Activated CD4-positive, alpha-beta memory T cell treated with anti-CD3 and anti-CD28 coated beads, Interleukin-2, amount 10 ng/mL, durations not matched to agents 7 days and 5 days (primary cell): ENCODE data around the gene RPS6KB2. TPM values are rescaled to one million over a fixed set of nuclear protein-coding genes. Genes with fewer than 3 reads are reported as not detected.

ENCODE experiments used
- CTCF ChIA-PET: fragments of 350-600 bp; sonication (Branson Sonifier 250); formaldehyde crosslinking; loops from one replicate; lab custom pipeline; 2021; ENCODE audit warnings: antibody characterized with exemption, inconsistent platforms; lab: Charles Lee
- POLR2A ChIA-PET: fragments of 350-600 bp; sonication (Branson Sonifier 250); formaldehyde crosslinking; loops from one replicate; lab custom pipeline; 2021; ENCODE audit warnings: antibody characterized with exemption; lab: Charles Lee
- DNase-seq: peaks from one replicate; pipeline ENCODE4 v3.0.0-alpha.2; 2020
- H3K27ac Mint-ChIP-seq: one replicate; pipeline ENCODE4 v1.8.0; 2021; ENCODE audit warnings: mild to moderate bottlenecking, mixed read lengths
- H3K27me3 Mint-ChIP-seq: one replicate; pipeline ENCODE4 v1.8.0; 2021; ENCODE audit warnings: mixed read lengths
- H3K36me3 Mint-ChIP-seq: one replicate; pipeline ENCODE4 v1.8.0; 2021; ENCODE audit warnings: low read depth, mixed read lengths
- H3K4me1 Mint-ChIP-seq: one replicate; pipeline ENCODE4 v1.8.0; 2021; ENCODE audit warnings: mixed read lengths
- H3K4me3 Mint-ChIP-seq: one replicate; pipeline ENCODE4 v1.8.0; 2021; ENCODE audit warnings: mild to moderate bottlenecking, mixed read lengths
- H3K9me3 Mint-ChIP-seq: one replicate; pipeline ENCODE4 v1.8.0; 2021; ENCODE audit warnings: mixed read lengths
- total RNA-seq, 2 experiments: library from RNA; stranded (reverse); gene quantifications; one replicate each; pipeline ENCODE4 v1.2.3, GENCODE V29; 2021

The RPS6KB2 gene
- total RNA-seq, 2 experiments from 2014 or later = 56.9 to 57.1 TPM

DNA sequence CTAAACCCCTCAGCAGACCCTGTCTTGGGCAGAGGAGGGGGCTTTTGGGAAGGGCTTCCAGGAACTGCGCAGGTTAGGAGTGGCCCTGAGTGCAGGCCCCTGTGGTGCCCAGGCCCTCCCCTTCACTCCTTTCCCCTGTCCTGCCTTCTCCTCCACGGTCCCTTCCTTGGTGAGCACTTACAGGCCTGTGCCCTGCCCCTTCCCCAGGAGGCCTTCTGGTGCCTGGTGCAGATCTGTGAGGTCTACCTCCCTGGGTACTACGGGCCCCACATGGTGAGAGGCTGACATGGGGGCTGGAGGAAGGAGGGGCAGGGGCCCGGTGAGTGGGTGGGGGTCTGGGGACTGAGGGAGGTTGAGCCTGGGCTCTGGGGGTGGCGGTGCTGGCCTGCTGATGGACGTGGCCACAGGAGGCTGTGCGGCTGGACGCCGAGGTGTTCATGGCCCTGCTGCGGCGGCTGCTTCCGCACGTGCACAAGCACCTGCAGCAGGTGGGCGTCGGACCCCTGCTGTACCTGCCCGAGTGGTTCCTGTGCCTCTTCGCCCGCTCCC lies 21.8 kb upstream of the RPS6KB2 start:
- H3K4me1 Mint-ChIP-seq = peaks cover 78% of the 10 kb centered on the region
- no peaks in the 10 kb centered on the region for H3K9me3 Mint-ChIP-seq
- H3K27me3 Mint-ChIP-seq = no peaks in the 10 kb centered on the region
- H3K4me3 Mint-ChIP-seq = peak overlapping the region; percentile 85
- H3K36me3 Mint-ChIP-seq = peaks cover 69% of the 10 kb centered on the region
- no peak for DNase-seq
- ChIA-PET POLR2A (interaction anchor here (1.0 to 3.5 kb wide), 9 partner anchors 12 to 77 kb away, joined by 4 to 91 read pairs (median 15); partner anchors contain the start of genes AIP, POLD4, PTPRCAP and RAD9A), CTCF (interaction anchor here (0.7 to 3.2 kb wide), 2 partner anchors 26 to 32 kb away, joined by 3 to 19 read pairs; partner anchors contain the start of gene PTPRCAP)
- peak overlapping the region; percentile 99 for H3K27ac Mint-ChIP-seq

DNA sequence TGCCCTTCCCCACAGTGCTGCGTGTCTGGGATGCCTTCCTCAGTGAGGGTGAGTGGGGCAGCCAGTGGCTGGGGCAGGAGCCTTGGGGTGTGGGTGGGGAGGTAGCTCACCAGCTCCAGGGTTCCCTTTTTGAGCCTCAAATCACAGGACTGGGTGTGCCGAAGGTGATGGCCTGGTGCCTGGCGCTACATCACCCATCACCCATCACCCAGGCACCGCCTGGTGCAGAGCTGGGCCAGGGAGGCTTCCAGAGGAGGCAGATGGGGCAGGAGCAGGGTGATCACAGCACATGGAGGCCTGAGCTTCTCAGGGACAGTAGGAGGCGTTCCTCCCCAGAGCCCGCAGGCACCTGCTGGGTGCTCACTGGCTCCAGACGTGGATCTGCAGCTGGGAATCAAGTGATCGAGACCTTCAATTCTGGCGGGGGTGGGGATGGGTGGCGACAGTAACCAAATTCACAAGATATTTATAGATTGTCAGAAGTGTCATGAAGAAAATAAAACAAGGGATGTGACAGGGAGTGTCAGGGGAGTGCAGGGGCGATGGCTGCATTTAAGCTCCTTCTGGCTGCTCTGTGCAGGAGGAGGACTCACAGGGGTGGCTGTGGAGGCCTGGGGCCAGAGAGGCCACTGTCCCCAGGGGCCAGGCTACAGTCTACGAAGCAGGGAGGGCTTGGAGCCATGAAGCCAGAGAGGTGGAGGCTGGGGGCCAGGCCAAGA lies 21.2 kb upstream of the RPS6KB2 start:
- Mint-ChIP-seq H3K9me3 (no peaks in the 10 kb centered on the region), H3K27me3 (no peaks in the 10 kb centered on the region), H3K36me3 (peaks cover 69% of the 10 kb centered on the region), H3K4me1 (peaks cover 81% of the 10 kb centered on the region), H3K4me3 (peak overlapping the region; percentile 85), H3K27ac (peak overlapping the region; percentile 99)
- ChIA-PET CTCF (interaction anchor here (0.7 to 3.2 kb wide), 4 partner anchors 19 to 31 kb away, joined by 3 to 19 read pairs (median 4); partner anchors contain the start of gene PTPRCAP), POLR2A (interaction anchor here (1.0 to 3.5 kb wide), 11 partner anchors 9 to 79 kb away, joined by 4 to 91 read pairs (median 9); partner anchors contain the start of genes AIP, POLD4, PTPRCAP and RAD9A)
- no peak for DNase-seq

DNA sequence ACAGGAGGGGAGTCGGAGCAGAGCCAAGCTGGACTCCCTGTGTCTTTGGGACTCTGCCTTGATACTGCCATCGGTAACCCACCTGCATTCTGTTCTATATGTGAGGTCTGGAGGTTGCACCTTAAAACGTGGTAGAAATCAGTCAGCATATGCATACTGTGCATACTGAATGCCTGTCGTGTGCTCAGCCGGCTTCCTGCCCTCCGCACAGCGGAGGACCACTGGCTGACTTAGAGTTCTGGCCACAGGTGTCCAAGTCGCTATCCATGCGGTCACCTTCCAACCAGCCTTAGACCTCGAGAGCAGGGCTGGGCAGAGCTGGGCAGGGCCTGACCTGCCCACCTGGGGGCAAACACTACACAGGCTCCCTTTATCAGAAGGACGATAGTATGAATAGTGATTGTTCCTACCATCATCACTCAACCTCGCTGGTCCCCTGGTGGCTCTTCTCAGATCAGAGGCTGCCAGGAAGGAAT lies 20.6 kb upstream of the RPS6KB2 start:
- Mint-ChIP-seq H3K27ac (peak overlapping the region; percentile 99), H3K27me3 (no peaks in the 10 kb centered on the region), H3K4me1 (peaks cover 81% of the 10 kb centered on the region), H3K9me3 (no peaks in the 10 kb centered on the region), H3K4me3 (peak overlapping the region; percentile 85), H3K36me3 (peaks cover 69% of the 10 kb centered on the region)
- no peak for DNase-seq
- POLR2A ChIA-PET = interaction anchor here (0.9 to 3.5 kb wide), 18 partner anchors 10 to 78 kb away, joined by 3 to 91 read pairs (median 8); partner anchors contain the start of genes AIP, CLCF1, CORO1B and POLD4
- CTCF ChIA-PET = interaction anchor here (0.8 to 3.2 kb wide), 5 partner anchors 18 to 60 kb away, joined by 3 to 19 read pairs (median 7); partner anchors contain the start of genes PTPRCAP and RPS6KB2

DNA sequence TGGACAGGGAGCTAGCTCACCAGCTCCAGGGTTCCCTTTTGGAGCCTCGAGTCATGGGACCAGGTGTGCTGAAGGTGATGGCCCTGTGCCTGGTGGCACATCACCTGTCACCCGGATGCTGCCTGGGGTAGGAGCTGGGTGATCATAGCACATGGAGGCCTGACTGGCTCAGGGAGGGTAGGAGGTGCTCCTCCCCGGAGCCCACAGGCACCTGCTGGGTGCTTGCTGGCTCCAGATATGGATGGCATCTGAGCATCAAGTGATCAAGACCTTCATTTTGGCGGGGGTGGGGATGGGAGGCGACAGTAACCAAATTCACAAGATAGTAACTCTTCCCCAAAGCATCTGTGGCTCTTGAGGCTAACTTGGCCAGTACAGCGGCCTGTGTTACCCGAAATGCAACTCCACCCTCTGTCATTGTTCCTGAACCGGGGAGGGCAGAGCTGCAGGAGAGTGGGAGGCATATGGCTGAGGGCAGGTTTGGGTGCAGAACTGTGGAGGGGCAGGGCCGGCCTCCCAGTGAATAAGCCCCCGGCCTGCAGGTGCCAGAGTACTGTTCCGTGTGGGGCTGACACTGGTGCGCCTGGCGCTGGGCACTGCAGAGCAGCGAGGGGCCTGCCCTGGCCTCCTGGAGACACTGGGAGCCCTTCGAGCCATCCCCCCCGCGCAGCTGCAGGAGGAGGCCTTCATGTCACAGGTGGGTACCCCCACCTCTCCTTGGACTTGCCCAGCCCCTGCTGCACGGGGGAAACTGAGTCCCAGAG lies 19.7 kb upstream of the RPS6KB2 start:
- peaks cover 4% of the 10 kb centered on the region for H3K27me3 Mint-ChIP-seq
- H3K4me3 Mint-ChIP-seq = peak overlapping the region; percentile 85
- no peaks in the 10 kb centered on the region for H3K9me3 Mint-ChIP-seq
- CTCF ChIA-PET = interaction anchor here (1.4 to 3.2 kb wide), 5 partner anchors 17 to 59 kb away, joined by 4 to 19 read pairs (median 7); partner anchors contain the start of genes PTPRCAP and RPS6KB2
- H3K36me3 Mint-ChIP-seq = peaks cover 67% of the 10 kb centered on the region
- peak overlapping the region; percentile 99 for H3K27ac Mint-ChIP-seq
- peak; percentile 54 for DNase-seq
- POLR2A ChIA-PET = interaction anchor here (0.6 to 3.5 kb wide), 23 partner anchors 8 to 155 kb away, joined by 3 to 91 read pairs (median 6); partner anchors contain the start of genes AIP, ANKRD13D, CLCF1 and CORO1B
- H3K4me1 Mint-ChIP-seq = peaks cover 78% of the 10 kb centered on the region

DNA sequence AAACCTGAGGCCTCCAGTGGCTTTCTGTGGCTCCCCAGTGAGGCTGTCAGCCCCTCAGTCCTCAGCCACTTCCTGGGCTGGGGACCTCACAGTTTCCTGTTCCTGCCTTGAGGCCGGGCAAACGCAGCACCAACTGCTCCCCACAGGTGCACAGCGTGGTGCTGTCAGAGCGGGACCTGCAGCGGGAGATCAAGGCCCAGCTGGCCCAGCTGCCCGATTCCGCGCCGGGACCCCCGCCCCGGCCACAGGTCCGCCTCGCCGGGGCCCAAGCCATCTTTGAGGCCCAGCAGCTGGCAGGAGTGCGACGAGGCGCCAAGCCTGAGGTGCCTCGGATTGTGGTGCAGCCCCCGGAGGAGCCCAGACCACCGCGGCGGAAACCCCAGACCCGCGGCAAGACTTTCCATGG lies 19.0 kb upstream of the RPS6KB2 start:
- Mint-ChIP-seq H3K36me3 (peaks cover 64% of the 10 kb centered on the region), H3K9me3 (no peaks in the 10 kb centered on the region), H3K27ac (peak overlapping the region; percentile 99), H3K4me3 (peak overlapping the region; percentile 85), H3K27me3 (peaks cover 4% of the 10 kb centered on the region), H3K4me1 (peaks cover 77% of the 10 kb centered on the region)
- ChIA-PET CTCF (interaction anchor here (0.6 to 3.2 kb wide), 5 partner anchors 10 to 59 kb away, joined by 3 to 19 read pairs (median 7); partner anchors contain the start of genes PTPRCAP and RPS6KB2), POLR2A (interaction anchor here (0.6 to 3.5 kb wide), 20 partner anchors 9 to 156 kb away, joined by 3 to 91 read pairs (median 8); partner anchors contain the start of genes AIP, ANKRD13D, PITPNM1 and POLD4)
- DNase-seq = peak; percentile 90

DNA sequence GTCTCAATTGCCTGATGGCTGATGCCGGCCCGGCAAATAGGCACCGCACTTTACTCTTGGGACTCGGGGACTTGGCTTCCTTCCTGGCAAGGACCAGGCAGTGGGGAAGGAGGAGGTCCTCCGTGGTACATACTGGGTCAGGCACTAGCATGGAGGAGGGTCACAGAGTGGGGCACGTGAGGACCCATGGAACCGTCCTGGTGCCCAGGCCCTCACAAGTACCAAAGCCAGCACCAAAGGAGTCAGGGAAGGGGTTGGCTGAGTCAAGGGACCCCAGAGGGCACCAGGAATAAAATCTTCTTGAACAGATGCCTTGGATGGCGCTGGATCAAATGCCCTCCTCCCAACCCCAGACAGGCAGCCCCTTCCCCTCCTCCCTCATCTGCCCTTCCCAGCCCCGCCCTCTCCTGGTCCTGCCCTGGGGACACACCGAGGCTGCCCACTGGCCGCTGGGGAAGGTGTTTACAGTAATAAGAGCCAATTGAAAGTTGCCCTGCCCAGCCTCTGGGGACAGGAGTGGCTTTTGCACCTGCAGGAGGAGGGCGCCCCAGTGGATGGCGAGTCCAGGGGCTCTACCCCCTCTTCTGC lies 18.4 kb upstream of the RPS6KB2 start:
- ChIA-PET POLR2A (interaction anchor here (1.2 to 3.5 kb wide), 7 partner anchors 9 to 82 kb away, joined by 4 to 91 read pairs (median 17); partner anchors contain the start of genes AIP, PTPRCAP and RAD9A), CTCF (interaction anchor here (0.6 to 1.9 kb wide), 2 partner anchors 10 to 58 kb away, joined by 3 to 7 read pairs; no protein-coding TSS in a partner anchor)
- H3K27ac Mint-ChIP-seq = peak overlapping the region; percentile 92
- peaks cover 77% of the 10 kb centered on the region for H3K4me1 Mint-ChIP-seq
- no peaks in the 10 kb centered on the region for H3K9me3 Mint-ChIP-seq
- peak overlapping the region; percentile 84 for H3K4me3 Mint-ChIP-seq
- DNase-seq = no peak
- H3K27me3 Mint-ChIP-seq = peaks cover 4% of the 10 kb centered on the region
- peaks cover 58% of the 10 kb centered on the region for H3K36me3 Mint-ChIP-seq

DNA sequence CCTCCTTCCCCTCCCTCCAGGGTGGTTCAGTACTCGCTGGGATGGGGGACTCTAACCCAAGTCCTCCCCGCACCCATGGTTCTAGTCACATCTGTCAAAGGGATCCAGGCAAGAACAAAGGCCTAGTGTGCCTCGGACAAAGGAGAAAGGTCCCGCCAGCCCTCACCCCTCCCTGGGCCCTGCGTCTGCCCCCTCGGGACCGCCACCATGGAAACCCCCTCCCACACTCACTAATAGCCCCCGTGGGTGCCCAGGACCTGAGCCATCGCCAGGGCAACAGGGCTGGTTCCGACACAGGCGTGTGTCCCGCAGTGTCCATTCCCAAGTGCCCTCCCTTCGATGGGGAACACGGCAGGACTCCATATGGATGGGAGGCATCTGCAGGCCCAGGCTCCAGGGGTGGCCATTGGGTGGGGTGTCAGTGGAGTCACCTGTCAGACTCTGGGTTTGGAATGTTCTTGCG lies 17.9 kb upstream of the RPS6KB2 start:
- peak overlapping the region; percentile 84 for H3K4me3 Mint-ChIP-seq
- H3K27me3 Mint-ChIP-seq = peaks cover 6% of the 10 kb centered on the region
- peaks cover 76% of the 10 kb centered on the region for H3K4me1 Mint-ChIP-seq
- H3K9me3 Mint-ChIP-seq = no peaks in the 10 kb centered on the region
- peak overlapping the region; percentile 92 for H3K27ac Mint-ChIP-seq
- ChIA-PET CTCF (no interaction called here), POLR2A (interaction anchor here (3.0 to 11.7 kb wide), 4 partner anchors 8 to 27 kb away, joined by 16 to 155 read pairs (median 33); partner anchors contain the start of genes PPP1CA, PTPRCAP, RPS6KB2 and TBC1D10C)
- no peak for DNase-seq
- H3K36me3 Mint-ChIP-seq = peaks cover 53% of the 10 kb centered on the region

DNA sequence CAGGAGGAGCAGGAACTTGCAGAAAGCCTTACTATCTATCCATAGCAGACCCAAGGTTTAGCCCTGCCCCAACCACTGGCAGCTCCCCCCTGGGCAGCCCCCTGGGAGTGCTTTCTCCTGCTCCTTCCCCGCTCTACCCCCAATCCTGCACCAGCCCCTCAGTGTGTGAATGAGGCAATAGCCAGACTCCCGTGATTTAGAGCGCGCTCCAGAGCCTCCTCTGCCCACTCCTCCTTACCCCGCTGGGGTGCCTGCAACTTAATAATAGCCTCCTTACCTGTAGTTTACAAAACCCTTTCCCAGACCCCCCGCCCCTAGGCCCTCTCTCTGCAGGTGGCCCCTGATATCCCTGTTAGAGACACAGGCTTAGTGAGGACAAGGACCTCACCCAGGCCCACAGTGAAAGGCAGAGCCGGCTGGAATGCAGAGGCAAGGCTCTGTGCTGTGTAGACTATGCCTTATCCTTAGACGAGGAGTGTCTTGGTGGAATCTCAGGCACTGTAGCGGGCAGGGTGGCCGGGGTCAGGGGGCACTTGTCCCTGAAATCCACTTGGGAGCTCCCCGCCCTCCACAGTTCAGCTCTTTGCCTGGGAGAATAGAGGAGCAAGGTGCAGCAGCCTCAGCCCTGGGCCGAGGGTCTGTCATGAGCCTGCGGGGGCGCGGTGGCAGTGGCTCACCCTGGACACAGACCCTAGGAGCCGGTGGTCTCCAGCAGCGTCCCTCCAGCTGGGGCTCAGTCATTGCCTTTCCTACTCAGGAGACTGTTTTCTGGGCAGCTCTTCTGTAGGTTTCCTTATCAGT lies 17.1 kb upstream of the RPS6KB2 start:
- peaks cover 9% of the 10 kb centered on the region for H3K27me3 Mint-ChIP-seq
- ChIA-PET CTCF (interaction anchor here (1.6 kb wide), 1 partner anchor 77 kb away, joined by 5 read pairs; no protein-coding TSS in a partner anchor), POLR2A (interaction anchor here (1.2 to 11.7 kb wide), 6 partner anchors 8 to 27 kb away, joined by 4 to 155 read pairs (median 22); partner anchors contain the start of genes PPP1CA, PTPRCAP, RAD9A and RPS6KB2)
- H3K36me3 Mint-ChIP-seq = peaks cover 47% of the 10 kb centered on the region
- H3K9me3 Mint-ChIP-seq = no peaks in the 10 kb centered on the region
- H3K4me1 Mint-ChIP-seq = peaks cover 73% of the 10 kb centered on the region
- no peak for DNase-seq
- H3K27ac Mint-ChIP-seq = peak overlapping the region; percentile 44
- peak overlapping the region; percentile 32 for H3K4me3 Mint-ChIP-seq

DNA sequence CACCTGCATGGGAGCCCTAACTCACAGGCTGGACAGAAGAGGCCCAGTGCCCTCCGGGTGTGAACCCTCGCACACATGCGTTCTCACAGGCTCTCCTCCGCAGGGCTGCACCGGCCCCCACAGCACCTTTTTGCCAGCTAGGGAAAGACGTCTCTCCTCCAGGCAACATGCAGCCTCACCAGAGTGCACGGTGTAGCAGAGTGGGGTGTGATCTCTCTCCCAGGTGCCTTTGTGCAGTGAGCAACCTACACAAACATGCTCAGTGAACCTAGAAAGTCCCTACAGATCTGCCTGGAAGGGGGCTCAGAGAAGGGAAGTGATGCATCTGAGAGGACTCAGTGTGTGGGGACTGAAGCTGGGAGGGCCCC lies 16.5 kb upstream of the RPS6KB2 start:
- Mint-ChIP-seq H3K27ac (no peak overlapping the region), H3K9me3 (no peaks in the 10 kb centered on the region), H3K4me1 (peaks cover 73% of the 10 kb centered on the region), H3K4me3 (no peak overlapping the region), H3K27me3 (peaks cover 14% of the 10 kb centered on the region), H3K36me3 (peaks cover 41% of the 10 kb centered on the region)
- DNase-seq = no peak
- ChIA-PET CTCF (interaction anchor here (1.6 to 2.7 kb wide), 2 partner anchors 9 to 77 kb away, joined by 5 to 21 read pairs; partner anchors contain the start of genes PPP1CA and TBC1D10C), POLR2A (interaction anchor here (1.2 to 11.7 kb wide), 7 partner anchors 9 to 26 kb away, joined by 4 to 155 read pairs (median 16); partner anchors contain the start of genes PPP1CA, PTPRCAP, RAD9A and RPS6KB2)

DNA sequence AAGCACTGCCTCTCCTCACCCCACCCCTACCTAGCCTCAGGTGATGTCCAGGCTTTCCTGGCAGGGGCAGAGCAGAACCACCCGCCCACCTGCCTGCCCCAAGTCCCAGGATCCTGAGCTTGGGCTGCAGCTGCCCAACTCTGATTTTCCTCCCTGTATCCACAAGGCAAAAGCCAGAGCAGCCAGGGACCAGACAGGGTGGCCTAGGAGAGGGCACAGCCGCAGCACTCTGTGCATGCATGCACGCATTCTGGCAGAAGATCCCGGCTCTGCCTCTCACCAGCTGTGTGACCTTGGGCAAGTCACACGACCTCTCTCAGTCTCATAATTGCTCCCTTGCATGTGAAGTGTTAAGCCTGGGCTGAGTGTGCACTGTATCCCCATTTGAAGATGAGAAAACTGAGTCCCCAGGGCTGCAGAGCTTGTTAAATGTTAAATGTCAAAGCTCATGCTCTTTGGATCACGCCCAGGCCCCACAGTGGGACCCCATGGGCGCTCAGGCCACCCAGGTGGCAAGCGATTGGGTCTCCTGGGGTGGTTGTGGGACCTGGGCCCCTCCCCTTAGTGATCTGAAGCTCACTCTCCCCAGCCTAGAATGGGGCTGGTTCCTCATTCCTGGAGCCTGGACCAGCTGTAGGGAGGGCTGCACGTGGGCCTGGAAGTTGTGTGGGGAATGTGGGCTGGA lies 15.7 kb upstream of the RPS6KB2 start:
- CTCF ChIA-PET = interaction anchor here (0.6 to 2.7 kb wide), 4 partner anchors 10 to 76 kb away, joined by 3 to 21 read pairs (median 4); partner anchors contain the start of genes PPP1CA and TBC1D10C
- Mint-ChIP-seq H3K4me1 (peaks cover 69% of the 10 kb centered on the region), H3K36me3 (peaks cover 33% of the 10 kb centered on the region), H3K27me3 (peaks cover 17% of the 10 kb centered on the region), H3K27ac (no peak overlapping the region), H3K9me3 (no peaks in the 10 kb centered on the region), H3K4me3 (no peak overlapping the region)
- no peak for DNase-seq
- POLR2A ChIA-PET = interaction anchor here (1.0 to 11.7 kb wide), 12 partner anchors 8 to 125 kb away, joined by 3 to 155 read pairs (median 4); partner anchors contain the start of genes PPP1CA, PTPRCAP, RAD9A and RPS6KB2
